Frontal cortex (tissue), 4 donors: ENCODE results near the gene PKM. TPM values are rescaled to one million over a fixed set of nuclear protein-coding genes. Genes with fewer than 3 reads are reported as not detected.

ENCODE experiments used
- DNase-seq, 2 donors: peaks; one replicate each; pipeline ENCODE4 v3.0.0; 2012; ENCODE audit warnings: low spot score in 2 of 2
- FAIRE-seq: peaks from 2 replicates; lab custom pipeline; 2012; peaks lifted over from hg19 to GRCh38; lab: Jason Lieb, UNC
- total RNA-seq: library from RNA; depleted of rRNA; stranded (reverse); fragments of >200 nt; gene quantifications from one replicate; pipeline ENCODE4 v1.2.3, GENCODE V29; 2014
- donor health status: control.
- donor health status: control.
- donor health status: control.

PKM gene
- total RNA-seq, 1 donor from 2014 or later: 285 TPM

DNA sequence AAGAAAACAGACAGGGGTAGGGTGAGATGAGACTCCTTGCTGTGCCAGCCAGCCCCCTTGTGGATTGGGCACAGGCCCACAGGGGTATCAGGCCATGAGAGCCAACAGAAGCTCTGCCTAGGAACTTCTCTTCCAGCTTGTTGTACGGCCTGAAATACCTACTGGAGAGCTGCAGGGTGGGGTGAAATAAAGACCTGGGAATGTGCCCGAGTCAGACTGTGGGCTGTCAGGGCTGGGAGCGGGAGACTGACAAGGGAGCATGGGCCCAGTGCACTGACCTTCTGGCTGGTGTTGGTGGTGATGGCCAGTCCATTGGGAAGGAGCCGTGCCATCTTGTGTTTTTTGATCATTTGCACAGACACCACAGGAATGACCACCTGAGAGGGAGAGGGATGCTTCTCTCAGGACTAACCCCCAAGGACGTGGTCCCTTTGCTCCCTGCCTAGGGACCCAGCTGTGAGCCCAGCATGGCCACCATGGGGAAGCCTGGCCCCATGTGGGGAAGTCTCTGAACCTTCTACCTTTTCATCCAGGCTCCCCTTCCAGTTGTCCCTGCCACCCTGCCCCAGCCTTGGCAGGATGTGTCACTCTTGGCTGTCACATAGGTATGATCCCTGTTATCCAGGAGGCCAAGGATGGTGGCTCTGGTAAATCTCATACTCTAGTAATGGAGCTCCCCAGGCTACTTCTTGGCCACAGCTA lies 64.1 kb downstream of the PKM start:
- no peak for DNase-seq
- FAIRE-seq: no peak

DNA sequence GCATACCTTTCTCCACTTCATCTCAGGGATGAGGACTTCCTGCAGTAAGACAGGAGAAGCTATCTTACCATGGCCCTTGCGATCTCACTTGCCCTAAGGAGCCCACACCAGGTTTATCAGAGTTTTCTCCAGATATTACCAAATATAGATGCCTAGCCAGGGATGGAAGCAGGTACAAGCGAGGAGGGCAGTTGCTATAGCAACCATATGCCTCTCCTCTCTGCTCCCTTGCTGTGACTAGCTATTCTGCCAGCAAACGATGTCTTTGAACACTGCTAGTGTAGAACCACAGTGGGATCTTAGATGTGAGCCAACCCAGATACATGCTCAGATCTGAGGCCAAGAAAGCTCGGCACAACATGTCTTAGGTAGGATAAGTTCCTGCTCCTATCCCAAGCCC lies 67.3 kb downstream of the PKM start:
- peak in 1 of 2 donors; percentile 35 for DNase-seq
- FAIRE-seq: no peak

DNA sequence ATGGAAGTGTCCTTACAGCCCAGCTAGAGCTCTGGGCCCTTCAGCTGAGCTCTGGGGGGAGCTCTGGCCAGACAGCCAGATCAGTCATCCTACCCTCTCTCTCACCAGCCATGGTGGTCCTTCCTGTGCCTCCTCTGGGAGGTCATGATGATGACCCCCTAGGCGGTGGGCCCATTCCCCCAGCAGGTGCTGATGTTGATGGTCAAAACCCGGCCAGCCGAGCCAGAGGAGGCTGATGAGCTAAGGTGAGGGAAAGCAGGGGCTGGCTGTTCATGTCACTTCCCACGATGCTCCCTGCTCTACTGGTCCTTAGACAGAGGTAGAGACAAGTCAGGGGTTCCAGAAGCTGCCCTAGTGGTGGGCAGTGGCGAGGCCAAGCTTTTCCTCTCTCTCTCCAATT lies 68.4 kb downstream of the PKM start:
- DNase-seq (no peak), FAIRE-seq (no peak)

DNA sequence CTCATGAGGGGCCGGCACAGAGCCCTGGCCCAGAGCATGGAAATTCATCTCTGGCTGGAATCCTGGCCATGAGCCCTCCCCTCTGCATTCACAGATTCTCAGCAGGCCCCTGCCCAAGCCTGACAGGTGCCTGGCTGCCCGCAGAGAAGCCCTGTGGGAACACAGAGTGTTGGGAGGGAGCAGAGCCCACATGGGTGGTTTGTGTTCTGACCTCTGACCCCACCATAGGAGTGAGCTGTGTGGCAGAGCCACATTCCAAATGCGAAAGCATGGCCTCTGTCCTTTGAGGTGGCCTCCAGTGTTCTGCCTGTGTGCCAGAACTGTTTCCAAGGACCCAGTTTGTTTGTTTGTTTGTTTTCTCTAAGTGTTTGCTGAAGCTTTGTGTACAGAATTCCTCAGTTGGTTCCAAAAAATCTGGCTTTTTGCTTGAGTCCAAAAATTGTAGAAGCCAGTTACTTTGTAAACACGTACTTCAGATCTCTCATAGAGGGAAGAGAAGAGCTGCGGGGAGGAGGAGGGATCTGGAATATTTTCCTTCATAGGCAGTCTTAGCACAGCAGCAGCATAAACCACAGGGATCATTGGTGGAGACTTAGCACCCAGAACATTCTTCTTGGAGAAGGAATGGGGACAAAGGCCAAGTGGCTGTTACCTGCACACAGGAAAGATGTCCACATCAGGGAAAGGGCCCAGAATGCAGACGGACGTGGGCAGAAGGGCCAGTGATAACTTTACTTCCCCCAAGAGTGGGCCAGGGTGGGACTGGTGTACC lies 69.4 kb downstream of the PKM start:
- DNase-seq: no peak
- no peak for FAIRE-seq

DNA sequence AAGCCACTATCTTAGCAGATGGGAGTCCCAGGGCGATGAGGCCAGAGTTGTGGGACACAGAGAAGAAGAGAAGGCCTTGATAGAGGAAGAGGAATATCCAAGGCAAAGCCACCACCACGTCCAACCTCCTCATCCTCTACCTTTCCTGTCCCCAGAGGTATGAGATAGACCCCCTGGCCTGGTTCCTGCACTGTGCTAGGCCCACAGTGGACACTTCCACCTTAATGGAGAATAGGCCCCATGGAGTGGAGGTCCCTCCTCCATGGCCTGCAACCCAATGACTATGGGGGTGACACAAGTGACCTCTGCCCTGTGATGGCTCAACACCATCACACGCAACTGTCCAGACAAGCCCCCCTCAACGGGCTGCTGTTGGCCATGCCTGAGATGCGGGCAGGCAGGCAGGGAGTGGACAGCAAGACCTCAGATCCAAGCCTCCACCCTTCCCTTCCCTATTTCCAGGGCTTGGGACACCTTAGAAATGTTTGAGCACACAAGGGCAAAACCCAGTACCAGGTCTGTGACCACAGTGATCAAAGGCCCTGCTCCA lies 70.2 kb downstream of the PKM start:
- DNase-seq (no peak), FAIRE-seq (no peak)

DNA sequence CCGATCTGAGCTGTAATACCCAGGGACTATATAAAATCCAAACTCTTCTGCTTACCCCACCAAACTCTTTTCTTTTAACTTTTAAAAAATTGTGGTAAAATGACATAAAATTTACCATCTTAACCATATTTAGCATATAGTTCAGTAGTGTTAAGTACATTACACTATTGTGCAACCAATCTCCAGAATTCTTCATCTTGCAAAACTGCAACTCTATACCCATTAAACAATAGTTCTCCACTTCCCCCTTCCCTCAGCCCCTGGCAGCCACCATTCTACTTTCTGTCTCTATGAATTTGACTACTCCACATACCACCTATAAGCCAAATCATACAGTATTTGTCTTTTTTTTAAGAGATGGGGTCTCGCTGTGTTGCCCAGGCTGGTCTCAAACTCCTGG lies 74.1 kb downstream of the PKM start:
- FAIRE-seq: no peak
- DNase-seq: no peak

DNA sequence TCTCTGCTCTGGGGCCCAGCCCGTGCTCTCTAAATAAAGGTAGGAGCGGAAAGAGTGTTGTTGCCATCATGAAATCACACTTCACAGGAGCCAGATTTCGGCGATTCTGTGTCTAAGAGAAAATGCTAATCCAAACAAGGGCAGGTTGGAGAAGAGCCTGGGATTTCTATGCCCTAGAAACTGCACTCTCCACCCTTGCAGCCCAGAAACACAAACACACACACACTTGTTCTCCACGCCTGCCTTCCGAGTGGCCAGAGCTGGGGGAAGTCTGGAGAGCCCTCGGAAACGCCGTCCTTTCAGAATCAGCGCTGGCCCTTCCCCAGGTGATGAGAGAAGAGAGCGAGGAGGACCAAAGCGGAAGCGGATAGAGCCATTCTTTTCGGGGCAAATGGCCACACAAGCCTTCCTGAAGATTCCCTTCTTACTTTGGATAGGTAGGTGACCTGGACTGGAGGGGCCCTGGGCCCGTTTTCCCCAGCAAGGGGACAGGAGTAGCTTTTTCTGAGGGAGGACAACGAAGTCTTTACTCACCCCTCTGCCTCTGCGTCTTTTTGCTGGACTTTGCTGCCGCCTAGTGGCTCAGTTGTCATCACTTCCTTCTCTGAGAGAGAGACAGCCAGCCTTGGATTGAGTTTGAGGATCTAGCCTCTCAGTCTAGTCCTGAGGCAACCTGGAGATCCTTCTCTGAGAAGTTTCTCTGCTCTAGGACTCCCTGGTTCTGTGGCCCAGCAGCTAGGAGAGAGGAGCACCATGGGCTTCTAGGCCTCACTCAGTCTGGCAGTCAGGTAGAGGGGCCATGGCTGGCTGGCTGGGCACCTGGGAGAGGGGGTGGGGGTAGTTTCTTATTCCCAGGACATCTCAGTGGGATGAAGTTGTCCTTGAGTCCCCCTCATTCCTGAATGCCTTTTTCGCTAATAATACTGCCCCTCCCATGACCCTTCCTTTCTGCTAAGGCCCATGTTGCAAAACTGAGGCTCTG lies 75.1 kb downstream of the PKM start:
- FAIRE-seq (no peak), DNase-seq (peak; percentile 37 to 70)

DNA sequence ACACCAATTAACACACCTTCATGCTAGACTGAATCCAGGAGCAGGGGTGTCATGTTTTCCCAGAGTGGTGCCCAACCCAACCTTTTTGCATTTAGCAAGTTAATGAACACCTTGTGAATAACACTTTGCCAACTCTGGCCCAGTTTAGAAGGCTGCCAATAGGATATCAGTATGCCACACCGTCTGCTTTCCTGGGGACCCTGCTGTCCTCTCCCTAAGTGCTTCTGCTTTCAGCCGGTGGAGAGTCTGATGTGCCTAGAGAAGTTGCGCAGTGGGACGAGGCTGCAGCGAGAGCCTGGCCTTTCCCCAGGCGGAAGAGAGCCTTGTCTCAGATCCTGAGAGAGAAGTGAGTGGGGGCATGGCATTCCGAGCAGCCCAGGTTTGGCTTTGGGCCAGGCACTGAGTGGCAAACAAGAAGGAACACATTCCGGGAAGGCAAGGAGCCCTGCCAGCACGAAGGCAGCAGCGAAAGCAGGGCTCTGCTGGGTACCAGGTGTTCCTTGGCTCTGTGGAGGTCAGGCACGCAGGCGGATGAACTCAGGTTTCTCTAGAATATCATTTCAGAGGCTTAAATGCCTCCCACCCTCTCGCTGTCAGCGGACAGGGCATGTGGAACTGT lies 75.9 kb downstream of the PKM start:
- FAIRE-seq: no peak
- DNase-seq: peak in 1 of 2 donors; percentile 47

DNA sequence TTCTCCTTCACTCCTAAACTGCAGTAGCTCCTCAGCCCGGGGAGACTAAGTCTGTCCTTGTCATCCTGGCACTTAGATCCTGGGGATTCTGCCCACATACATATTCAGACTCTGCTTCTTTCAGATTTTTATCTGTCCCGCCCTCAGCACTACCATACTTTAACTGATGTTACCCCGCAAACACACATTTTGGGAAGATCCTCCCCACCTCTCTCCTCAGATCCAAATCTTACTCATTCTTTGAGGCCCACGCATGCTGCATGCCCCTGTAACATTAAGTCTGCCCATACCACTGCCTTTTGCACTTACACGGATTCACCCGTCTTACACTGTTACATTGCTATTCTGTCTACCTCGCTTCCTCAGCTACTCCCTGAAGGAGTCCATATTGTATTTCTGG lies 76.7 kb downstream of the PKM start:
- DNase-seq (no peak), FAIRE-seq (no peak)

DNA sequence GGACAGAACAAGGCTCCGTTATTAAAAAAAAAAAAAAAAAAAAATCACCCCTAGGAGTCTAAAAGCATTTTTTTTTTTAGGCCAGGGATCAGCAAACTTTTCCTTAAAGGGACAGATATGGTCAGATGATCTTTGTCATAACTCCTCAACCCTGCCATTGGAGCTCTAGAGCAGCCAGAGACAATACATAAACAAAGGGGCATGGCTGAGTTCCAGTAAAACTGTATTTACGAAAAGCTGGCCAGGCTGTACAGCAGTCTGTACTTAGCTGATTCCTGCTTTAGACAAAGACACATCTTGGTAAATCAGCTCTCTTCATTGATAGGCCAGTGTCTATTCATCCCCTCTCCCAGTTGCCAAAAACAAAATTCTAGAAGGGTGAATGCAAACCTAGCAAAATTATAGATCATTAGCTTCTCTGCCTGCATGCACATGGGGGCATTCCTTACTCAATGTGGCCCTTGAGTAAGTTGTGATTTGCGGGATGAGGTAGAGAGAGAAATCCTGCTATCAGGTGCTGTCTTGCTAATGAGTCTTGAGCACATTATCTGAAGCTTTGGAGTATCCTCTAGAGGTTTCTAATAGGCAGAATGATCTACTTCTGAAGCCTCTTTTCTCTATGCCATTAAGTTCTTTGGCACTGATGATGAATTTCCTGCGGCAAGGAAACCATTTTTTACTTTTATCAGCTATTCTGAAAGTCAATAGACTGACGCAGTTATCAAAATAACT lies 77.6 kb downstream of the PKM start:
- FAIRE-seq (no peak), DNase-seq (no peak)

Other genes with a start within 250 kb of the PKM start
- gene MYO9A, start 113.0 kb downstream of the PKM start, total RNA-seq: 121 TPM
- 6.1 TPM for gene SENP8, start 112.8 kb downstream of the PKM start, total RNA-seq
- 1.2 TPM for gene GRAMD2A, start 33.4 kb downstream of the PKM start, total RNA-seq
- gene PARP6, start 41.4 kb upstream of the PKM start, total RNA-seq: 55.4 TPM
- 11.4 TPM for gene CELF6, start 89.0 kb upstream of the PKM start, total RNA-seq
- gene HEXA, start 144.8 kb upstream of the PKM start, total RNA-seq: 30.6 TPM
- gene TMEM202, start 167.1 kb upstream of the PKM start, total RNA-seq: not detected
- 31.4 TPM for gene ARIH1, start 243.1 kb upstream of the PKM start, total RNA-seq